ENCODE data around the gene TBX6. TPM values are rescaled to one million over a fixed set of nuclear protein-coding genes. Genes with fewer than 3 reads are reported as not detected.
A peak's percentile ranks its signal among the peaks of the same experiment; 100 is the strongest.

The TBX6 gene, protein sequence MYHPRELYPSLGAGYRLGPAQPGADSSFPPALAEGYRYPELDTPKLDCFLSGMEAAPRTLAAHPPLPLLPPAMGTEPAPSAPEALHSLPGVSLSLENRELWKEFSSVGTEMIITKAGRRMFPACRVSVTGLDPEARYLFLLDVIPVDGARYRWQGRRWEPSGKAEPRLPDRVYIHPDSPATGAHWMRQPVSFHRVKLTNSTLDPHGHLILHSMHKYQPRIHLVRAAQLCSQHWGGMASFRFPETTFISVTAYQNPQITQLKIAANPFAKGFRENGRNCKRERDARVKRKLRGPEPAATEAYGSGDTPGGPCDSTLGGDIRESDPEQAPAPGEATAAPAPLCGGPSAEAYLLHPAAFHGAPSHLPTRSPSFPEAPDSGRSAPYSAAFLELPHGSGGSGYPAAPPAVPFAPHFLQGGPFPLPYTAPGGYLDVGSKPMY
- total RNA-seq: 0.42 TPM
- under 1 TPM in 1 of 4 donors, not detected in 3; 0.29 TPM for polyA plus RNA-seq

DNA sequence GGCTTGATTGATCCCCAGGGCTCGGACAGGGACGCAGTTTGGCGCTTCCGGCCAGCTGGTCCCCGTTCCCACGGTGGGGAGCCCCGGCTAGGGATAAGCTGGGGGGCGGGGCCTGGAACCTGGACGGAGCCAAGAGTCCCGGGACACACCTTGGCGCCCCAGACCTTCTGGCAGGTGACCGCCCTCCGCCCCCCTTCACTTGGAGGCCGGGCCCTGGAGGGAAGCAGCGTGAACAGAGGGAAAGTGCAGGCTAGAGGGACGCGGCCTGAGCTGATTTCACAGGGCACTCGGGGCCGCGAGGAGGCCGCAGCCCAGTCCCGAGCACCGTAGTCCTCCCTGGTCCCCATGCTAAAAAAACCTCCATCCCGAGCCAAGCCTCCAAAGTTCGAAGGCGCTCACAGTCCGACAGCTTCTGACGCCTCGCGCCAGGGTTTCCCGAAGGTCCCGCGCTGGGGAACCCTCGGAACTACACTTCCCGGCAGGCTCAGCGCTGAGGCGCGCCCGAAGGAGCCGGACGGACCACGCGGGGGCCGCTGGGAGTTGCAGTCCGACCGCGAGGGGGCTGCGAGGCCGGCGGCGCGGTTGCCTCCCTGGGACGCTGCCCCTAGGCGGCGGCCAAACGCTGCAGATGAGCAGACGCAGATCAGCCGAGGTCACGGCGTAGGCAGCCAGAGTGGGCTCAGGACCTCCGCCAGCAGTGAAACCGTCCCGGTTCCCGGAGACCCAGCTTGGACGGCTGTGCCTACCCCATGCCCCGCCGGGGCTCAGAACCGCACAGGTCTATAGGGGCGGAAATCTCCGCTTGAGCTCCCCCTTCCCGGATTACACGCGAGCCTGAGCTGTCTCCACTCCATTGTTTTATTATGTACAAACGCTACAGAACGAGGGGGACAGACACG is at the start of gene TBX6:
Gene TBX6 (minus strand): TSS at position 451 of the 899 bp plus-strand sequence. CDS start 731 bp downstream, outside the sequence.
- Mint-ChIP-seq H3K27me3 (no peaks in the 10 kb centered on the region), H3K9me3 (peaks cover 0 to 9% (median 0%) of the 10 kb centered on the region in 7 donors), H3K4me3 (peak within 1 kb of the TSS; percentile 88 to 90 (median 90)), H3K27ac (peak within 1 kb of the TSS; percentile 84 to 97 (median 96)), H3K4me1 (peaks cover 8 to 59% (median 24%) of the 10 kb centered on the region in 4 donors), H3K36me3 (peaks cover 18% of the 10 kb centered on the region)
- Histone ChIP-seq H3K9me3 (ENCODE audit: control insufficient read depth in 2 of 2, low read length in 2 of 2) (peaks cover 0 to 4% of the 10 kb centered on the region in 2 experiments), H3K36me3 (ENCODE audit: control insufficient read depth, insufficient read depth, low read length) (peaks cover 14% of the 10 kb centered on the region), H3K27ac (ENCODE audit: insufficient read depth, low read length, poor library complexity, severe bottlenecking) (peak within 1 kb of the TSS; percentile 81), H3K4me1 (ENCODE audit: control insufficient read depth, insufficient read depth, low read length, poor library complexity, severe bottlenecking) (peaks cover 52% of the 10 kb centered on the region), H3K27me3 (ENCODE audit: control insufficient read depth, insufficient read depth, low read length) (no peaks in the 10 kb centered on the region), H3K4me3 (ENCODE audit: low read depth, low read length) (peak within 1 kb of the TSS; percentile 65)
- DNase-seq (peak; percentile 90 to 95 (median 93)), ATAC-seq (ENCODE audit: low read depth in 2 of 2) (peak; percentile 87 to 90)

DNA sequence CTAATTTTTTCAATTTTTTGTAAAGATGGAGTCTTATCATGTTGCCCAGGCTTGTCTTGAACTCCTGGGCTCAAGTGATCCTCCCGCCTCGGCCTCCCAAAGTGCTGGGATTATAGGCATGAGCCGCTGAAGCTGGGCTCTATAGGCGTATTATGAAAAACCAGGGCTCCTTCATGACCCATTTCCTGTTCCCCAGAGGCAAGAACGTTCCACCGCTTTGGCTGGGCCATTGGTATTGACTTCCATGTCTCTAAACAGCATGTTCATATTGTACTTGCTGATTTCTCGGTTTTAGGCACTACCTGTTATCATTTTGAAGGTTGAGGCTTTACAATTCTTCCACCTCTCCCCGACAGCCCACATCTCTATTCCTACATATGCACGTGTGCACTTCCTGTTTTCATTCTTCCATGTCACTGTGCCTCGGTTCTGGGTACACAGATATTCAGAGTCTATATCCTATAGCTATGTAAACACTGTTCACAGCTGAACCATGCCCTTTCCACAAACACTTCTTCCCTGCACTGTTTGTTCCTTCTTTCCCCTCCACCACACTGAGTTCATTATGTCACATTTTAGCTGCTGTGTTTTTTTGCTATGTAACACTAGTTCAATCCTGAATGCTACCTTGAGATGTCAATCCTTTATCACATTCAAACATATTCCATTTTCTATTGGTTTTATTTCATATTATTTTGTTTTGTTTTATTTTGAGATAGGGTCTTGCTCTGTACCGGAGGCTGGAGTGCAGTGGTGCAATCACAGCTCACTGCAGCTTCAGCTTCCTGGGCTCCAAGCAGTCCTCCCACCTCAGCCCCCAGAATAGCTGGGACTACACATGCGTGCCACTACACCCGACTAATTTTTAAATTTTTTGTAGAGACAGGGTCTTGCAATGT is 48.1 kb upstream of the TBX6 start:
- no peaks in the 10 kb centered on the region for H3K36me3 ChIP-seq (ENCODE audit: control insufficient read depth, insufficient read depth, low read length)
- H3K36me3 Mint-ChIP-seq: peaks cover 4% of the 10 kb centered on the region
- peak overlapping the region in 3 of 4 donors; percentile 18 to 68 (median 53) for H3K4me3 Mint-ChIP-seq
- H3K4me3 ChIP-seq (ENCODE audit: low read depth, low read length): peak overlapping the region; percentile 45
- ATAC-seq (ENCODE audit: low read depth in 2 of 2): peak in 1 of 2 donors; percentile 37
- peak overlapping the region; percentile 79 to 91 (median 80) for H3K27ac Mint-ChIP-seq
- H3K9me3 Mint-ChIP-seq: peaks cover 0 to 1% (median 0%) of the 10 kb centered on the region in 7 donors
- no peaks in the 10 kb centered on the region for H3K27me3 ChIP-seq (ENCODE audit: control insufficient read depth, insufficient read depth, low read length)
- no peaks in the 10 kb centered on the region for H3K9me3 ChIP-seq (ENCODE audit: control insufficient read depth in 2 of 2, low read length in 2 of 2)
- DNase-seq: peak in 1 of 3 donors; percentile 51
- H3K4me1 ChIP-seq (ENCODE audit: control insufficient read depth, insufficient read depth, low read length, poor library complexity, severe bottlenecking): peaks cover 17% of the 10 kb centered on the region
- H3K4me1 Mint-ChIP-seq: peaks cover 6 to 28% (median 11%) of the 10 kb centered on the region in 4 donors
- H3K27me3 Mint-ChIP-seq: no peaks in the 10 kb centered on the region
- peak overlapping the region; percentile 39 for H3K27ac ChIP-seq (ENCODE audit: insufficient read depth, low read length, poor library complexity, severe bottlenecking)

DNA sequence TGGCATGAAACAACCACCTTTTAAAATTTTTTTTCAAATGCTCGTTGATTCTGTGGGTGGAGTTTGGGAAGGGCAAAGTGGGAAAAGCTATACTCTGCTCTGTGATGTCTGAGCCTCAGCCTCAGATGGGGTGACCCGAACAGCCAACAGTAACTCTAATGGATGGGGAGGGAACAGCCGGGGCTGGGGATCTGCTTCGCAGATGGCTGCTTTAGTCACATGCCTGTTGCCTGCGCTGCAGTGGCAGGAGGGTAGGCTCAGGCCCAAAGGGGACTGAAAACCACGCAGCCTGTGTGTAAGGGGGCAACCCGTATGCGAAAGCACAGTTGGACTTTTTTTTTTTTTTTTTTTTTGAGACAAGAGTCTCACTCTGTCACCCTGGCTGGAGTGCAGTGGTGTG is 46.2 kb upstream of the TBX6 start:
- Histone ChIP-seq H3K4me1 (ENCODE audit: control insufficient read depth, insufficient read depth, low read length, poor library complexity, severe bottlenecking) (peaks cover 11% of the 10 kb centered on the region), H3K27ac (ENCODE audit: insufficient read depth, low read length, poor library complexity, severe bottlenecking) (no peak overlapping the region), H3K36me3 (ENCODE audit: control insufficient read depth, insufficient read depth, low read length) (no peaks in the 10 kb centered on the region), H3K4me3 (ENCODE audit: low read depth, low read length) (no peak overlapping the region), H3K9me3 (ENCODE audit: control insufficient read depth in 2 of 2, low read length in 2 of 2) (no peaks in the 10 kb centered on the region), H3K27me3 (ENCODE audit: control insufficient read depth, insufficient read depth, low read length) (no peaks in the 10 kb centered on the region)
- Mint-ChIP-seq H3K27me3 (peaks cover 4% of the 10 kb centered on the region), H3K36me3 (peaks cover 4% of the 10 kb centered on the region), H3K4me3 (no peak overlapping the region), H3K9me3 (peaks cover 0 to 3% (median 0%) of the 10 kb centered on the region in 7 donors), H3K4me1 (peaks cover 0 to 22% (median 7%) of the 10 kb centered on the region in 4 donors), H3K27ac (no peak overlapping the region)
- ATAC-seq (ENCODE audit: low read depth in 2 of 2) (no peak), DNase-seq (no peak)

DNA sequence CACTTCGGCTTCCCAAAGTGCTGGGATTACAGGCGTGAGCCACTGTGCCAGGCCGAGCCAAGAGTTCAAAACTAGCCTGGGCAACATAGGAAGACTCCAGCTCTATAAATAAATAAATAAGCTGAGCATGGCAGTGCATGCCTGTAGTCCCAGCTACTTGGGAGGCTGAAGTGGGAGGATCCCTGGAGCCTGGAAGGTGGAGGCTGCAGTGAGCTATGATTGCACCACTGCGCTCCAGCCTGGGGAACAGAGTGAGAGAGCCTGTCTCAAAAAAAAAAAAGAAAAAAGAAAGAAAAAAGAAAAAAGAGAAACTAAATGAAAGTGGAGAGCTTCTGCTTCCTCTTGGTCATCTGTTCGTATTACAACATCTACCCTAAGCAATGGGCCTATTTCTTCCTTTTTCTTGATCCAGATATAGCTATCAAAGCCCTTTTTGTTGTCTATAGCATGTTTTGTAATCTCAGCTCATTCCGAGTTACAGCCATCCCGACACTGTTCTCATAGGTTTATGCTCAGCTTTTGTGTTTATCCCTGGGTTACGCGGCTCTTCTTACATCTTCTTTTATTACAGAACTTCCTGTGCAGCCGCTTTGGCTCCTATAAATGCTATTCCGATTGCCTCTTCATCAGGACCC is 45.4 kb upstream of the TBX6 start:
- Mint-ChIP-seq H3K9me3 (peaks cover 0 to 3% (median 0%) of the 10 kb centered on the region in 7 donors), H3K36me3 (peaks cover 4% of the 10 kb centered on the region), H3K27ac (peak overlapping the region in 1 of 3 donors; percentile 63), H3K27me3 (peaks cover 4% of the 10 kb centered on the region), H3K4me3 (no peak overlapping the region), H3K4me1 (peaks cover 0 to 17% (median 7%) of the 10 kb centered on the region in 4 donors)
- Histone ChIP-seq H3K4me3 (ENCODE audit: low read depth, low read length) (no peak overlapping the region), H3K27ac (ENCODE audit: insufficient read depth, low read length, poor library complexity, severe bottlenecking) (no peak overlapping the region), H3K9me3 (ENCODE audit: control insufficient read depth in 2 of 2, low read length in 2 of 2) (no peaks in the 10 kb centered on the region), H3K4me1 (ENCODE audit: control insufficient read depth, insufficient read depth, low read length, poor library complexity, severe bottlenecking) (peaks cover 11% of the 10 kb centered on the region), H3K27me3 (ENCODE audit: control insufficient read depth, insufficient read depth, low read length) (no peaks in the 10 kb centered on the region), H3K36me3 (ENCODE audit: control insufficient read depth, insufficient read depth, low read length) (no peaks in the 10 kb centered on the region)
- DNase-seq (no peak), ATAC-seq (ENCODE audit: low read depth in 2 of 2) (no peak)

DNA sequence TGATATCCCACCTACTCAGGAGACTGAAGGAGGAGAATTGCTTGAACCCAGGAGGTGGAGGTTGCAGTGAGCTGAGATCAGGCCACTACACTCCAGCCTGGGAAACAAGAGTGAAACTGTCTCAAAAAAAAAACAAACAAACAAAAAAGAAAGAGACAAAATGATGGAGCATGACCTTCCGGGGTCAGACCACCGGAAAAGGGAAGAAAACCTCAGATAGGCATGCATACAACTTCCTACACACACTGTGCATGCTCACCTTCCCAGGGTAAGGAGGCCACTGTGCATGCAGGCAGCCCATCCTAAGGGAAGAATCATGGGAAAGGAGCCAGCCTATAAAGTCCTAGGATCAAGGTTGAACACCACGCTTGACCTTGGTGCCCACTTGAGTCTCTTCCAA is 40.9 kb upstream of the TBX6 start:
- Mint-ChIP-seq H3K9me3 (peaks cover 0 to 2% (median 0%) of the 10 kb centered on the region in 7 donors), H3K27me3 (peaks cover 9% of the 10 kb centered on the region), H3K4me3 (no peak overlapping the region), H3K36me3 (peaks cover 2% of the 10 kb centered on the region), H3K27ac (peak overlapping the region in 1 of 3 donors; percentile 43), H3K4me1 (peaks cover 0 to 2% (median 0%) of the 10 kb centered on the region in 4 donors)
- no peaks in the 10 kb centered on the region for H3K27me3 ChIP-seq (ENCODE audit: control insufficient read depth, insufficient read depth, low read length)
- no peak overlapping the region for H3K4me3 ChIP-seq (ENCODE audit: low read depth, low read length)
- no peaks in the 10 kb centered on the region for H3K9me3 ChIP-seq (ENCODE audit: control insufficient read depth in 2 of 2, low read length in 2 of 2)
- no peak overlapping the region for H3K27ac ChIP-seq (ENCODE audit: insufficient read depth, low read length, poor library complexity, severe bottlenecking)
- no peaks in the 10 kb centered on the region for H3K36me3 ChIP-seq (ENCODE audit: control insufficient read depth, insufficient read depth, low read length)
- ATAC-seq (ENCODE audit: low read depth in 2 of 2) (no peak), DNase-seq (no peak)
- no peaks in the 10 kb centered on the region for H3K4me1 ChIP-seq (ENCODE audit: control insufficient read depth, insufficient read depth, low read length, poor library complexity, severe bottlenecking)

DNA sequence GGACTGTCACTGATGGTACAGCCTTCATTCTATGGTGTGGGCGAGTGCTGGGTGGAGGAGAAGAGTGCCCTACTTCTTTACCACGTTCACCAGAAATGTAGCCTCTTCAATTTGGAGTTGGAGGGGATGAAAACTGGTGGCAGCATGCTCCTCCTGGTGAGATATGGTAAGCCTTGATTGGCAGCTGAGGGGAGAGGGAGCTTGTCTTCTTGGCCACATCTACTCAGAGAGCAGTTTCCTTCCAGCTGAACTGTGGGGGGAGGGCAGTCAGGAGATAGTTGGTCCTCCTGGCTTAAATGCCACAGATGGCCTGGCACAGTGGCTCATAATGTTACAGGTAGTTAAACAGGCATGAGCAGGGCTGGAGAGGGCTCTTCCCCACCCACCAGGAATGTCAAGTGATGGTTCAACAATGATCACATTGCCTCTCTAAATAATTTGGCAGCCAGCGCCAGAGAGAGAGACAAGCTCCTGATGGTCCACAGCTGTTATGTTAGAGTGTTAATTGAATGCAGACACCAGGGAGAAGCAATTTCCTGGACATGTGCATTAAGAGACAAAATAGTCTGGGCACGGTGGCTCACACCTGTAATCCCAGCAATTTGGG is 40.2 kb upstream of the TBX6 start:
- no peak overlapping the region for H3K4me3 ChIP-seq (ENCODE audit: low read depth, low read length)
- H3K36me3 Mint-ChIP-seq: no peaks in the 10 kb centered on the region
- no peaks in the 10 kb centered on the region for H3K9me3 ChIP-seq (ENCODE audit: control insufficient read depth in 2 of 2, low read length in 2 of 2)
- H3K27ac Mint-ChIP-seq: peak overlapping the region in 1 of 3 donors; percentile 43
- no peaks in the 10 kb centered on the region for H3K27me3 ChIP-seq (ENCODE audit: control insufficient read depth, insufficient read depth, low read length)
- DNase-seq (peak in 1 of 3 donors; percentile 17), ATAC-seq (ENCODE audit: low read depth in 2 of 2) (no peak)
- H3K4me1 ChIP-seq (ENCODE audit: control insufficient read depth, insufficient read depth, low read length, poor library complexity, severe bottlenecking): no peaks in the 10 kb centered on the region
- H3K4me1 Mint-ChIP-seq: peaks cover 0 to 2% (median 0%) of the 10 kb centered on the region in 4 donors
- peaks cover 9% of the 10 kb centered on the region for H3K27me3 Mint-ChIP-seq
- H3K27ac ChIP-seq (ENCODE audit: insufficient read depth, low read length, poor library complexity, severe bottlenecking): no peak overlapping the region
- peaks cover 0 to 2% (median 0%) of the 10 kb centered on the region in 7 donors for H3K9me3 Mint-ChIP-seq
- peak overlapping the region in 1 of 4 donors; percentile 32 for H3K4me3 Mint-ChIP-seq
- H3K36me3 ChIP-seq (ENCODE audit: control insufficient read depth, insufficient read depth, low read length): no peaks in the 10 kb centered on the region
